ENCODE measurements around the gene RAB3A.
"Not testable (repeated sequence)": the region's sequence is repeated elsewhere in the genome, so short reads cannot be mapped to it uniquely, and the experiment has no call there.

DNA sequence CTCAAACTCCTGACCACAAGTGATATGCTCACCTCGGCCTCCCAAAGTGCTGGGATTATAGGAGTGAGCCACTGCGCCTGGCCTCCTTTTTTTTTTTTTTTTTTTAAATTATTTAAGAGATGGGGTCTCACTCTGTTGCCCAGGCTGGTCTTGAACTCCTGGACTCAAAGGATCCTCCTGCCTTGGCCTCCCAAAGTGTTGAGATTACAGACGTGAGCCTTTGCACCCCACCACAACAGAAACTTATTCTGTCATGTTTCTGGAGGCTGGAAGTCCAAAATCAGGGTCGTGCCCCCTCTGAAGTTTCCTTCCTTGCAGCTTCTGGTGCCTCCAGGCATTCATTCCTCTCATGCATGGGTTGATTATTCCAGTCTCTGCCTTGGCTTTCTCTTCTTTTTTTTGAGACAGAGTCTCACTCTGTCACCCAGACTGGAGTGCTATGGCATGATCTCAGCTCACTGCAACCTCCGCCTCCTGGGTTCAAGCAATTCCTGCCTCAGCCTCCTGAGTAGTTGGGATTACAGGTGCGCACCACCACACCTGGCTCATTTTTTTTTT lies 44.7 kb downstream of the RAB3A start:
- TF ChIP-seq POLR2A (IDR thresholded peaks at IDR 0.05) = not testable (repeated sequence)
- TF ChIP-seq, protein P1, sequence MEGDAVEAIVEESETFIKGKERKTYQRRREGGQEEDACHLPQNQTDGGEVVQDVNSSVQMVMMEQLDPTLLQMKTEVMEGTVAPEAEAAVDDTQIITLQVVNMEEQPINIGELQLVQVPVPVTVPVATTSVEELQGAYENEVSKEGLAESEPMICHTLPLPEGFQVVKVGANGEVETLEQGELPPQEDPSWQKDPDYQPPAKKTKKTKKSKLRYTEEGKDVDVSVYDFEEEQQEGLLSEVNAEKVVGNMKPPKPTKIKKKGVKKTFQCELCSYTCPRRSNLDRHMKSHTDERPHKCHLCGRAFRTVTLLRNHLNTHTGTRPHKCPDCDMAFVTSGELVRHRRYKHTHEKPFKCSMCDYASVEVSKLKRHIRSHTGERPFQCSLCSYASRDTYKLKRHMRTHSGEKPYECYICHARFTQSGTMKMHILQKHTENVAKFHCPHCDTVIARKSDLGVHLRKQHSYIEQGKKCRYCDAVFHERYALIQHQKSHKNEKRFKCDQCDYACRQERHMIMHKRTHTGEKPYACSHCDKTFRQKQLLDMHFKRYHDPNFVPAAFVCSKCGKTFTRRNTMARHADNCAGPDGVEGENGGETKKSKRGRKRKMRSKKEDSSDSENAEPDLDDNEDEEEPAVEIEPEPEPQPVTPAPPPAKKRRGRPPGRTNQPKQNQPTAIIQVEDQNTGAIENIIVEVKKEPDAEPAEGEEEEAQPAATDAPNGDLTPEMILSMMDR (IDR thresholded peaks at IDR 0.05) = not testable (repeated sequence)

All from upper lobe of left lung (tissue), 4 donors.